Measurements from ENCODE around the gene FHOD3. TPM values are rescaled to one million over a fixed set of nuclear protein-coding genes. Genes with fewer than 3 reads are reported as not detected.

The FHOD3 gene
- polyA plus RNA-seq, 1 experiment: 41.1 TPM

DNA sequence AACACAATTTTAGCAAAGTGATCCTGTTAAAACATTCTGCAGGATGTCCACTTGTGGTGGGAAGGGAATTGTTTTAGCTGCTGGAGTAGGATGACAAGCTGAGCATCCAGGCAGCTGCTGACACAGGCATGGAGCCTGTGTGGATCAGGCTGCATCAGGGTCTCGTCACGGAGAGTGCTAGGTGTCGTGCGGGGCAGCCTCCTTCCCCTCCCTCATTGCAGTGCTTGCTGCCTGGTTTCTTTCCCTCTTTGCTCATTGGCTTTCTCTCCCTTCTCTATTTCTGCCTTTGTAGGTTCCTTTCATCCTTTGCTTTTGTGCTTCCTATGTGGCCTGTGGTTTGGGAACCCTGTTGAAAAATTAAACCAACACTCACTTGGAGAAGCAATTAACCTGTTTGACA, 358.4 kb downstream of the FHOD3 start:
- CTCF ChIA-PET: no interaction called here

DNA sequence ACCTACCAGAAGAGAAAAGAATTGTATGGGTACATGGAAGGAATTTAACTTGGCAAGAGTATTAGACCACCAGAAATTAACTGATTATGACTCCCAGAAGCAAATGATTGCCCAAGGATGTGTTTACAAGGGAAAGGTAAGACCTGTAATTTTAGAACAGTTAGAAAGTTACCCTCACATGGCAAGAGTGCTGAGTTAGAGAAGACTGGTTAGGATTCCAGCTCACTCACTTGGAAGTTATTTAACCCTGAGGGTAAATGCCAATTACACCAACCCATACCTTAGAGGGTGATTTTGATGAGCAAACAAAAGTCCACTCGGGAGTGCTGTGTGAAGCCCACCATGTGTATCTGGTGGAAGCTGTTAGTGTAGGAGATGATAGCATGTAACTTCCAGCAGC, 361.1 kb downstream of the FHOD3 start:
- Histone ChIP-seq H3K27me3 (ENCODE audit: control insufficient read depth, insufficient read depth, low read length) (no peaks in the 10 kb centered on the region), H3K27ac (ENCODE audit: low read depth, low read length) (no peak overlapping the region), H3K4me3 (ENCODE audit: low read depth, low read length) (no peak overlapping the region), H3K9me3 (ENCODE audit: control insufficient read depth, insufficient read depth, low read length) (no peaks in the 10 kb centered on the region)
- ChIA-PET CTCF (interaction anchor here (0.7 to 2.2 kb wide), 2 partner anchors 29 to 321 kb away, joined by 5 to 9 read pairs; no protein-coding TSS in a partner anchor), POLR2A (no interaction called here)
- DNase-seq (ENCODE audit: low read depth, low spot score): no peak
- TF ChIP-seq, protein P1, sequence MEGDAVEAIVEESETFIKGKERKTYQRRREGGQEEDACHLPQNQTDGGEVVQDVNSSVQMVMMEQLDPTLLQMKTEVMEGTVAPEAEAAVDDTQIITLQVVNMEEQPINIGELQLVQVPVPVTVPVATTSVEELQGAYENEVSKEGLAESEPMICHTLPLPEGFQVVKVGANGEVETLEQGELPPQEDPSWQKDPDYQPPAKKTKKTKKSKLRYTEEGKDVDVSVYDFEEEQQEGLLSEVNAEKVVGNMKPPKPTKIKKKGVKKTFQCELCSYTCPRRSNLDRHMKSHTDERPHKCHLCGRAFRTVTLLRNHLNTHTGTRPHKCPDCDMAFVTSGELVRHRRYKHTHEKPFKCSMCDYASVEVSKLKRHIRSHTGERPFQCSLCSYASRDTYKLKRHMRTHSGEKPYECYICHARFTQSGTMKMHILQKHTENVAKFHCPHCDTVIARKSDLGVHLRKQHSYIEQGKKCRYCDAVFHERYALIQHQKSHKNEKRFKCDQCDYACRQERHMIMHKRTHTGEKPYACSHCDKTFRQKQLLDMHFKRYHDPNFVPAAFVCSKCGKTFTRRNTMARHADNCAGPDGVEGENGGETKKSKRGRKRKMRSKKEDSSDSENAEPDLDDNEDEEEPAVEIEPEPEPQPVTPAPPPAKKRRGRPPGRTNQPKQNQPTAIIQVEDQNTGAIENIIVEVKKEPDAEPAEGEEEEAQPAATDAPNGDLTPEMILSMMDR (IDR thresholded peaks at IDR 0.05; ENCODE audit: low read depth, low read length): no peak

More for the DNA sequence above, 358.4 kb downstream of the FHOD3 start:
- POLR2A ChIA-PET: no interaction called here
- DNase-seq (ENCODE audit: low read depth, low spot score): no peak
- no peaks in the 10 kb centered on the region for H3K9me3 ChIP-seq (ENCODE audit: control insufficient read depth, insufficient read depth, low read length)
- TF ChIP-seq, protein P1 (IDR thresholded peaks at IDR 0.05; ENCODE audit: low read depth, low read length): no peak
- H3K27ac ChIP-seq (ENCODE audit: low read depth, low read length): no peak overlapping the region
- no peak overlapping the region for H3K4me3 ChIP-seq (ENCODE audit: low read depth, low read length)
- H3K27me3 ChIP-seq (ENCODE audit: control insufficient read depth, insufficient read depth, low read length): no peaks in the 10 kb centered on the region

DNA sequence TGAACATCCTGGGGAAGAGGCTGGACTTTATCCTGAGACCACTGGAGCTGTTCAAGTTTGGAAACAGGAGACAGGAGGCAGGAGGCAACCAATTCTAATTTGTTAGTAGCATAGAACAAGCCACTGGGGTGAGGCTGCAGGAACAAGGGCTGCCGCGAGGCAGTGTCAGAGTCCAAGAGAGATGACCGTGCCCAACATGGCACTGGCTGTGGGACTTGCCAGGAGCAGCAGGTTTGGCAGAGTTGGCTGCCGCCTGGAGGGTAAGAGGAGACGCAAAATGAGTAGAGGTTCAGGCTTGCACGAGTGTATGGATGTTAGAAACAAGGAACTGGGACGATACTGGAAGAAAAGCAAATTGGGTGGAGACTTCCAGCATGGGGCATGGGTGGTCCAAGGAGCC, 362.8 kb downstream of the FHOD3 start:
- Histone ChIP-seq H3K9me3 (ENCODE audit: control insufficient read depth, insufficient read depth, low read length) (no peaks in the 10 kb centered on the region), H3K27ac (ENCODE audit: low read depth, low read length) (no peak overlapping the region), H3K4me3 (ENCODE audit: low read depth, low read length) (no peak overlapping the region), H3K27me3 (ENCODE audit: control insufficient read depth, insufficient read depth, low read length) (no peaks in the 10 kb centered on the region)
- DNase-seq (ENCODE audit: low read depth, low spot score): no peak
- CTCF ChIA-PET: no interaction called here
- TF ChIP-seq, protein P1 (IDR thresholded peaks at IDR 0.05; ENCODE audit: low read depth, low read length): no peak
- POLR2A ChIA-PET: no interaction called here

DNA sequence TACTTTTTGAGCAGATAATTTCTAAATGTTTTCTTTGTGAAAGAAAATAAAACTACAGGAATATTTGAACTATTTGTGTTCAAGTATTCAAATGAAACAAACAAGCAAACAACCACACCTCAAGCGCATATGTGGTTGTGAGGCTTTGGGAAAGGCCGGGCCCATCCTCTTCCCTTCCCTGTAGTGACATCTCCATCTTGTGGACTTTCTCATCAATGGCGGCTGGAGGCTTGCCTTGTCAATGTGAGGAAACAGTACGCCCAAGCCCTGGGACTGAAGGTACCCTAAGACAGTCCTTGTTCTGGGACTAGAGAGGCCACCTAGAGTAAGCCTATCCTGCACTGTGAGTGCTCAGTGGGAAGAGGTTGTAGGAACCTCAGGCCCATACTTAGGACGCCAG, 364.5 kb downstream of the FHOD3 start:
- no peak for DNase-seq (ENCODE audit: low read depth, low spot score)
- ChIA-PET POLR2A (no interaction called here), CTCF (interaction anchor here (0.7 to 1.1 kb wide), 6 partner anchors 26 to 566 kb away, joined by 3 to 4 read pairs (median 3); no protein-coding TSS in a partner anchor)
- Histone ChIP-seq H3K27me3 (ENCODE audit: control insufficient read depth, insufficient read depth, low read length) (no peaks in the 10 kb centered on the region), H3K27ac (ENCODE audit: low read depth, low read length) (no peak overlapping the region), H3K9me3 (ENCODE audit: control insufficient read depth, insufficient read depth, low read length) (no peaks in the 10 kb centered on the region), H3K4me3 (ENCODE audit: low read depth, low read length) (no peak overlapping the region)
- TF ChIP-seq, protein P1 (IDR thresholded peaks at IDR 0.05; ENCODE audit: low read depth, low read length): peak; percentile 41

DNA sequence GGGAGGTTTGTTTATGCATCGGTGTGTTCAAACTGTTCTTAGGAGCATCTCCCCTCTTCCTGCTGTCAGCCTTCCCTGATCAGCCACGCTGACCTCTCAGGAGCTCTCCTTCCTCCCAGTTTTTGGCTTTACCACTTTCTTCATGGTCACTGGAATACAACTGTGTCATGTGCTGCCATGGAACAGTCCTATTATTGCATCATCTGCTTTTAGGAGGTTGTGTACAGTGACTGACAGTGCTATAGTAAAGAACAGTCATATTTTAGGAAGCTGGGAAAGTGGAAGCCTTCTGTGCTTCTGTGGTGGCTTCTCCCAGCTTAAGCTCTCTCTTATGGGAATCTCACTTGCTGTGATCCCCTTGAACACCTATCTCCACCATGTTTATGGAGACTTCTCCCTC, 365.8 kb downstream of the FHOD3 start:
- TF ChIP-seq, protein P1 (IDR thresholded peaks at IDR 0.05; ENCODE audit: low read depth, low read length): no peak
- ChIA-PET POLR2A (no interaction called here), CTCF (interaction anchor here (0.6 to 1.1 kb wide), 2 partner anchors 9 to 24 kb away, joined by 4 read pairs; no protein-coding TSS in a partner anchor)
- no peak overlapping the region for H3K27ac ChIP-seq (ENCODE audit: low read depth, low read length)
- no peaks in the 10 kb centered on the region for H3K27me3 ChIP-seq (ENCODE audit: control insufficient read depth, insufficient read depth, low read length)
- H3K9me3 ChIP-seq (ENCODE audit: control insufficient read depth, insufficient read depth, low read length): no peaks in the 10 kb centered on the region
- H3K4me3 ChIP-seq (ENCODE audit: low read depth, low read length): no peak overlapping the region
- DNase-seq (ENCODE audit: low read depth, low spot score): no peak

Data from AG04450 (cell line).